ENCODE results near the gene PGRMC1. TPM values are rescaled to one million over a fixed set of nuclear protein-coding genes. Genes with fewer than 3 reads are reported as not detected.
"Not testable (repeated sequence)": the region's sequence is repeated elsewhere in the genome, so short reads cannot be mapped to it uniquely, and the experiment has no call there.

Gene PGRMC1
- total RNA-seq, 1 donor from 2014 or later = 21.9 TPM

DNA sequence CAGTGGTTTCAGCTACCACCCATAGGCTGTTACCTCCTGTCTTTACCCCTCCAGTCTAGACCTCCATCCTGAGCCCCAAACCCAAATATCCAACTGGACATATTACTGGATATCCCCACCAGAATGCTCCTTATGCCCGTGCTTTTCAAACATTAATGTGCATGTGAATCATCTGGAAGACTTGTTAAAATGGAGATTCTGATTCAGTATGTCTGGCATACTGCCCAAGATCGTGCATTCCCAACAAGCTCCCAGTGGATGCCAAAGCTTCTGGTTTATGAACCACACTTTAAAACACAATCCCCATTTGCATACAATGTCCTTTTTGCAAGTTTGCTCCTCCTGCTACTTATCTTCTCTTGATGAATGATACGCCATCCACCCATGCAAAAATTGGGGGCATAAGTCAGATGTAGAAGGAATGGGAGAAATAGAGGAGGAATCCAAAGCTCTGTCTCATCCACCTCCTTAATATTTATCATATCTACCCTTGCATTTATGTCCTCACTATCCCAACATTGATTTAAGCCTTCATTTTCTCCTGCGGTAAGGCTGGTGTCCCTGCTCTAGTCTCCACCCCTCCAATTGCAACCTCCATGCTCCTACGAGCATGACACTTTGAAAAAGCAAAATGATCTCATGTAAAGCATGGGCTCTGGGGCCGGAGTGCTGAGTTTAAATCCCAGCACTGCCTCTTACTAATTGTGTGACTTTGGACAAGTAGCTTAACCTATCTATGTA is 7.4 kb upstream of the PGRMC1 start:
- DNase-seq (ENCODE audit: missing footprints) (no peak), ATAC-seq (no peak)
- intact Hi-C loops (cut with DNase I) = no loop called here

DNA sequence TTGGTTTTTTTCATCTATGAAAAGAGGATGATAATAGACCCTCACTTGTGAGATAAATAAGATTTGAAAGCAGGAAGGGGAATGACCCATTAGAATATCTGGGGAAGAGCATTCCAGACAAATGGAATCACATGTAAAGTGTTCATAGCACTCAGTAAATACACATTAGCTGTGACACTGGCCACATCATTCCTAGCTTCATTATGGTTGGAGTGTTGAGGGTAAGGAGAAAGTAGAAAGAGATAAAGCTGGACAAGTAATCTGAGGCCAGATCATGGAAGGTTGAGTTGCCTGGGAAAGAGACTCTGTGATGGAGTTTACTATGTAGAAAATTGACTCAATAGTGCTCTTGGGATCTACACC is 6.9 kb upstream of the PGRMC1 start:
- intact Hi-C loops (cut with DNase I) = no loop called here
- DNase-seq (ENCODE audit: missing footprints) (no peak), ATAC-seq (no peak)

DNA sequence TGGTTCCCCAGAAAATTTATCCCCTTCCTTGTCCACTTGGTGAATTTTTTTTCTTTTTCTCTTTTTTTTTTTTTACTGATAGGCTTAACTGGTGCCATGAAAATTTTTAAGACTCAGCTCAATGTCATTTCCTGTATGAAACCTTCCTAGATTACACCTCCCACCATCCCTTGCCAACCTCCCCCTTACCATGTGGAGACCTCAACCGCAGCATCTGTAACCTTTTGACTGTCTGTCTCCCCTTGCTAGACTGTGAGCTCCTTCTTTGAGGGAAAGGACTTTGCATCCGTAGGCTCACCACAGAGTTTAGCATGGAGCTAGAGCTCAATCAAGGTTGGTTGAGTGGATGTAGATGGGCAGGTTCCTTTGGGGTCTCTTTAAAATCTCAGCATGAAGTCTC is 5.2 kb upstream of the PGRMC1 start:
- intact Hi-C loops (cut with DNase I) = no loop called here
- DNase-seq (ENCODE audit: missing footprints) (no peak), ATAC-seq (no peak)

DNA sequence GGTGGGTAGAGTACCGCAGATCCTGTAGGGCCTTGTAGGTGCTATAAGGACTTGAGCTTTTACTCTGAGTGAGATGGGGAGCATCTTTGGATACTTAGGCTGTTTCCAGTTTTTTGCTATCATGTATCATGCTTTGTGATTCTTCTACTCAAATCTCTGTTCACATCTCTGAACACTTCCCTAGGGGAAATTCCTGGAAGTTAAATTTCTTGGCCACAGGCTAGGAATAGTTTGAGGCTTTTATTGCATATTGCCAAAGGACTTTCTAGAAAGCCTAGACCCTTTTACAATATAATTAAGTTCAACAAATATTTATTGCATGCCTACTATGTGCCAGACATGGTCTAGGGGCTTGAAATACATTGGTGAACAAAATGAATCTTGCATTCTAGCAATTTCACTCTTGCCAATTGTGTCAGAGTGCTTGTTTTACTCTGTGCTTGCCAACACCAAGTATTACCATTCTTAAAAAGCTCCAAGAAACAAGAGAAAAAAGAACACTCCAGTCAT is 4.1 kb upstream of the PGRMC1 start:
- no peak for ATAC-seq

DNA sequence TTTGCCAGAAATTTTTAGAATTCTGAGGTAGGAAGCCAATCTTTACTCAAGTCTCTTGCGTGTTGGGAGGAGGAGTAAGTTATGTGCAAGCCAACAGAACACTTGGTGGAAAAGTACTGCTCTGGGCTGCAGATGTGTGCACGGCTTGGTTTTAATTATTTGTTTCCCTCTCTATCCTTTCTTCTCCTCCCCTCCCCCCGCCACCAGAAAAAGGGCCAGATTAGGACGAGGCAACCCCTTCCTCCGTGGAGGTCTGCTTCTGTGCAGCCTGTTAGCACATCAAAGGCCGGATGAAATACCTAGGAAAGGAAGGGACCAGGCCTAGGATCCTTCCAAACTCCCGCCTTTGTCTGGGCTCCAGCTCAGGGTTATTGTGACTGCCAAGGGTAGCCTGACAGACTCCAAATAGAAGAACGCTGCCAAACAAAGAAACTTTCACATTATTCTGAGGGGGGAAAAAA is 1.0 kb upstream of the PGRMC1 start:
- DNase-seq (ENCODE audit: missing footprints) (no peak), ATAC-seq (peak; percentile 46)
- intact Hi-C loops (cut with DNase I) = loop anchor here (5.0 kb wide), 1 partner anchor 232 kb away; the partner anchor contains the start of gene SLC25A5

More for the DNA sequence above, 4.1 kb upstream of the PGRMC1 start:
- no peak for DNase-seq (ENCODE audit: missing footprints)
- intact Hi-C loops (cut with DNase I) = no loop called here

DNA sequence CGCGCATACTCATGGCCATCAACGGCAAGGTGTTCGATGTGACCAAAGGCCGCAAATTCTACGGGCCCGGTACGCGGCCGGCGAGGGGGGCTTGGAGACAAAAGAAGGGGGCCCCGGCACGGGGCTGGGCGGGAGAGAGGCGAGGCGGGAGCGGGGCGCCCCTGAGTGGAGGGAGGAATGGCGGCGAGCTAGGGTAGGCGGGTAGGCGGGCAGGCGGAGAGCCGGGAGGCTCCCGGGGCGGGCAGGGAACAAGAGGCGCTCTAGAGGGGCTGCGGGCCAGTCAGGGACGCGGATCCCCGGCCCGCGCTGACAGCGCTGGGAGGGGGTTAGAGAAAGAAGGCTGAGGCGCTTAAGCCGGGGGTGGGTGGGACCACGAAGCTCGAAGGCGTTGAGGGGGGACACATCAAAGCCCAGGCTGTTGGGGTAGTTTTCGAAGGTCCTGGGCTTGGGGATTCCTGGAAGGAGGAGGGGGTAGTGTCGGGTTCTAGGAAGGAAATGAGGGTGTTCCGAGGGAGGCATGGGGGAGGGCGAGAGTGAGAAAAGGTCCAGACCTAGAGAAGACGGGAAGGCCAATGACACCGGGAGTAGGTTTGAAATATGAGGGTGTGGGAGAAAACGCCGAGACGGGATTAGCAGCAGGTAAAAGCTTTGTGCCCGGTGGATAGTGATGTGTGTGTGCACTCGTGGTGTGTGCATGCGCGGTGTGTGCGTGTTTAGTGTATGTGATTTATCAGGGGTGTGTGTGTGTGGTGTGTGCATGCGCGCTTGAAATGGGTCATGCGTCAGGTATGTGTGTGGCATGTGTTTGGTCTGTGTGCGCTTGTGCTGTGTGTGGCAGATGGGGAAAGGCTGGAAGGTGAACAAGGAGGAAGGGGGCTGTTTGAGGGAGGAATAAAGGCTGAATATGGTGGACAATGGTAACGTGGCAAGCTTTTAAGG is 807 bp downstream of the PGRMC1 start:
- intact Hi-C loops (cut with DNase I) = loop anchor here (5.0 kb wide), 1 partner anchor 230 kb away; the partner anchor contains the start of gene SLC25A5
- DNase-seq (ENCODE audit: missing footprints) (no peak), ATAC-seq (peak; percentile 54)

DNA sequence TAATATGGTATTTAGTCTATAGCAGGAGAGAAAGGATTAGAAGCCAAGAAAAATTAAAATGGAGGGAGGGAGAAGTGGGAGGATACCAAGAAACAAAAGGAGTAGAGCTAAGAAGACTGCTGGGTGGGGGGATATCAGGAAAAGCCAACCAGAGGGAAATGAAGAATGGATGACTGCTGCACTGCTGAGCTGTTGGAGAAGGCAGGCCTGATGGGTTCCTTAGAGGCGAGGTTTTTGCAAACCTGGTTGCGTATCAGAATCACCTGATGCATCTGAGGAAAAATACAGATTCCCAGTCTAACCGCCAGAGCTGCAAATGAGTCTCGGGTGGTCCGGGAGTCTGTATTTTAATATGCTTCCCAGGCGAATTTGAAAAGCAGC is 1.5 kb downstream of the PGRMC1 start:
- no peak for DNase-seq (ENCODE audit: missing footprints)
- ATAC-seq = no peak
- intact Hi-C loops (cut with DNase I) = loop anchor here (5.0 kb wide), 1 partner anchor 230 kb away; the partner anchor contains the start of gene SLC25A5

DNA sequence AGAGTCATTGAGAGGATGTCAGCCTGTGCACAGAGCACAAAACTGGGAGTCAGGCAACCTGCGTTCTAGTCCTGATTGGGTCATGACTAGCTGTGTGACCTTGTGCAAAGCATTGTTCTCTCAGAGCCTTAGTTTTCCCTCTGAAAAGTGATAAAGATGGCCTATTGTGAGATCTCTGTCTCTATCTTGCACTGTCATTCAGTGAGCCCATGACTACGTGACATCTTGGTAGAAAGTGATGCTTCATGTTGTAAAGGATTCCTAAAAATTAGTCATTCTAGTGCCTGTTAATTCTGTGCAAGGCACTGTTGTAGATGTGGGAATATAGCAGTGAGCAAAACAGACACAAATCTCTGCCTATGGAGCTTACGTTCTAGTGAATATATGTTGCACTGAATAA is 2.5 kb downstream of the PGRMC1 start:
- ATAC-seq = no peak
- no peak for DNase-seq (ENCODE audit: missing footprints)
- intact Hi-C loops (cut with DNase I) = loop anchor here (5.0 kb wide), 1 partner anchor 229 kb away; the partner anchor contains the start of gene SLC25A5

DNA sequence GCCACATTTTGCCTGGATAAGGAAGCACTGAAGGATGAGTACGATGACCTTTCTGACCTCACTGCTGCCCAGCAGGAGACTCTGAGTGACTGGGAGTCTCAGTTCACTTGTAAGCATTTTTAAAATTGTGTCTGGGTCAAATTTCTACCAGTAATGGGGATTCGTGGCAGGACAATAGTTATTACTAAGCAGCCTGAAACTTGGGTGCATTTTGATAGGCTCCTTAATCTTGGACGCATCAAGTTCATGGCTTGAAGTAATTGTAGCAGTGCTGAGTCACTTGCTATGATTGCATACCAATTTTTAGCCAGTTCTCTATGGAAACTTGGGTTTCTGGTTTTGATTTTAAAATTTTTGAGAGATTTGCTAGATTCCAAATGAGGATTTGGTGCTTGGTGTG is 4.3 kb downstream of the PGRMC1 start:
- no peak for ATAC-seq
- no peak for DNase-seq (ENCODE audit: missing footprints)
- intact Hi-C loops (cut with DNase I) = no loop called here

DNA sequence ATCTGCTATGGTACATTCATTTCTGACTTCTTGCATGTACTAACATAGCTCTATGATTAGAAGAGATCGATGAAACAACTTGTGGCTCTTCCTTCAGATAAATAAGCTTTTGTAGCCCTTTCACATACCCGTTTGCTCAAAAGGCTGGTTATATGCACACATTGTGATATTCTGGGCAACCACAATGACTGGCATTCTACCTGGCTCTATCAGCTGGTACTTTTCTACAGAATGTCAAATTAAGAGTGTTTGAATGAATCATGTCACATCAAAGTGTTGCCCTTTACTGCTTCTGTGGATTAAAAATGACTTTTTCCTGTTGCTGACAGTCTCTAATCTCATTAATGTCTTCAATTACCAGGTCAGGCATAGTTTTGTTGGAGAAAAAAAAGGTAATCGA is 11.6 kb downstream of the PGRMC1 start:
- DNase-seq (ENCODE audit: missing footprints) (no peak), ATAC-seq (no peak)
- intact Hi-C loops (cut with DNase I) = no loop called here

DNA sequence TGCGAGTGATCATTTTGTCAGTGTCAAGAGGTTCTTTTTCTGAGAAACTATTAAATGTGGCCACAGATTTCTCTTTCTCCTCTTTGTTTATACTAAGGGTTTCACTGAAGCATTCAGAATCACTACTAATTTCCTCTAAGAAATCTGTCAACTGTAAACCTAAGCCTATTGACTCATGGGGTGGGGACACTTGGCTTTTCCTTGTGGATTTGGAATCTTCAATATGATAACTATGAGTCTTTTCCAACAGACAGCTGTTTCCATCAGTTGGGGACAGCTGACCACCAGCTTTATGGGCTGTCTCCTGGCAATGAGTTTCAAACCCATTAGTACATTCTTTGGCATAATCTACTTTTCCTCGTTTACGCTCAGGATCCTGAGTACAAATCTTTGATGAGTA is 13.8 kb downstream of the PGRMC1 start:
- intact Hi-C loops (cut with DNase I) = no loop called here
- ATAC-seq (no peak), DNase-seq (ENCODE audit: missing footprints) (no peak)

DNA sequence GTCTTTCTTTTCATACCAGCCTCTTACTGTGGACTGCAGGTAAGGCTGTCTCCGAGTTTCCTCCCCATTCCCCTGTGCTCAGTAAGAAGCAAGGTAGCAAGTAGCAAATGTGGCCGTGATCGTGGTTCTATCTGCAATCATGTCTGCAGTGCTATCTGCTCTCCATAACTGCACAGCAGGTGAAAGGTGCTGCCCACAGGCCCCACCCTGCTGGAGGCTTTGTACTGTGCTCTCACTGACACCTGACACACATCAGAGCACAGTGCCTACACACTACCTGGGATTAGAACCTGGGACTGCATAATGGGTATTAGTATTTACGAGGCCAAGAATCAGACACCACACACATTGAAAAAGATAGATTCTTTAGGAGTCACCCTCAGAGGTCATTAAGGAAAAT is 15.3 kb downstream of the PGRMC1 start:
- intact Hi-C loops (cut with DNase I) = no loop called here
- no peak for DNase-seq (ENCODE audit: missing footprints)
- no peak for ATAC-seq

DNA sequence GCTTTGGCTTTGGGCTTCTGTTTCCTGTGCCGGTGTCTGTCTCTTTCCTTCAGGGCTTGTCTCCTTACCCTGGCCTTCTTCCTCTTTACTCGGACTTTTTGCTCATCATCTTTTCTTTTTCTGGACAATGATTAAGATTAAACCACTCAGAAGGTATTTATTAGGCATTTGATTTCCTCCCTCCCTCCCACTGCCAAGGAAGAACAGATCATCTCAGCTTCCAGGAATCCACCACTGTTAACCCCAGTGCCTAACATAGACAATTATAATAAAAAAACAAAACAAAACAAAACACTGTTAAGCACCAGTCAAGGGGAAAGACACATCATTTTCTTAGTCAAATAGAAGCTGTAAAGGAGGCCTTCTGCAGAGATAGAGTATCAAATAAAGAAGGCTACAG is 16.6 kb downstream of the PGRMC1 start:
- no peak for ATAC-seq
- intact Hi-C loops (cut with DNase I) = no loop called here
- DNase-seq (ENCODE audit: missing footprints) = no peak

DNA sequence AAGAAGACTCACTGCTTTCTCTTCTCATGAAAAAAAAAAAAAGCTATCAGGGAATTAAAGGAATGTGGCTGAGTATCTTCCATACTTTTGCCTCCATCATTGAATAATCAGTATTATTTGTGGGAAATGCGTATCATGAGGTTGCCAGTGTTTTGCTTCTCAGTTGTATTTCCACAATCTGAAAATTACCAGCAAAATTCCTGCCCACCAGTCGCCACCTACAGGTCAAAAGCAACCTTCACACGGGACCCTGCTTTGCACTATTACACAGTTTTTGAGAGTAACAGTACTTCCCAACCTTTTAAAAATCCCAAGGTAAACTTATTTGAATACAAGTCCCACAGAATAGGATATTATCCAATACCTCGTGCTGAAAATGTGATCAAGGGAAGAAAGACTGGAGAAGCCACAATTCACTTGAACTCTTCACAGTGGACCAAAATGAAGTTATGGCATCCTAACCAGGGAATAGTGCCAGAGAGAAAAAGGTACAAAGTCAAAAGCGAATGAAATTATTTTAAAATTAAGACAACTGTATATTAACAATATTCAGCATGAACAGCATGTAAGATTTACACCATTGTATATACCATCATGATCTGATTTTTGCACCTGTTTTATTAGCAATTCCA is 30.4 kb downstream of the PGRMC1 start:
- ATAC-seq (no peak), DNase-seq (ENCODE audit: missing footprints) (no peak)
- intact Hi-C loops (cut with DNase I) = loop anchor here (5.0 kb wide), 1 partner anchor 149 kb away; no protein-coding TSS in a partner anchor

DNA sequence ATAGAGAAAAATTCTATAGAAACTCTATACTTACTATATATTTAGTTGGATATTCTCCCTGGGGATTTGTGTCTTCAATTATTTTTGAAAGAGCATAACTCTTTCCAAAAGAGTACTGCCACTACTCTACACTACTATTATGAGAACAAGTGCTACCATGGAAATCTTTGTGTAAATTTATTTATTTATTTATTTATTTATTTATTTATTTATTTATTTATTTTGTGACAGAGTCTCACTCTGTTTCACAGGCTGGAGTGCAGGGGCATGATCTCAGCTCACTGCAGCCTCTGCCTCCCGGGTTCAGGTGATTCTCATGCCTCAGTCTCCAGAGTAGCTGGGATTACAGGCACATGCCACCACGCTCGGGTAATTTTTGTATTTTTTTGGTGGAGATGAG is 31.0 kb downstream of the PGRMC1 start:
- not testable (repeated sequence) for DNase-seq (ENCODE audit: missing footprints); ATAC-seq
- intact Hi-C loops (cut with DNase I) = loop anchor here (5.0 kb wide), 1 partner anchor 150 kb away; no protein-coding TSS in a partner anchor

DNA sequence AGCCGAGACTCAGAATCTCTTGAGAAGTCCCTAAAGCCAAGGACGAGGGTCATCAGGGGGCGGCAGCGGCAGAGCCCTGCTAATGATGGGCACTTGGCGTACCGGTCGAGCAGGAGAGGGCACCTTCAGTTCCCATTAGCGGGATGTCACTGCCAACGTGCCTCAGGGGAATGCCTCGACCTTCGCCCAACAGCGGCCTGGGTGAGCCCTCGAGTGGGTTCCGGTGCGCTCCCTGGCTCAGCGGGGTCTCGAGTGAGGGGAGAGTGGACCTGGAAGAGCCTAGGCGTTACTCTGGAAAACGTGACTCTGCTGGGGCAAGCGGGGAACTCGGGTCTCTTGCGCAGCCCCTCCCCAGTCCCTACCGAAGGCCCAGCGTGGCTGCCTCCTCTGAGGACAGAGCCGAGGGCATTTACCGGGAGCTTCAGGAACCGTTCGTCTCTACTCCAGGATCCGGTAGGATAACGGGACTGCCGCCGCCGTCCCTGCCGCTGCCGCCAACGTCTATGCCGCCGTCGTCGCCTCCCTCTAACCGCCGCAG is 36.9 kb downstream of the PGRMC1 start:
- ATAC-seq = no peak
- intact Hi-C loops (cut with DNase I) = no loop called here

DNA sequence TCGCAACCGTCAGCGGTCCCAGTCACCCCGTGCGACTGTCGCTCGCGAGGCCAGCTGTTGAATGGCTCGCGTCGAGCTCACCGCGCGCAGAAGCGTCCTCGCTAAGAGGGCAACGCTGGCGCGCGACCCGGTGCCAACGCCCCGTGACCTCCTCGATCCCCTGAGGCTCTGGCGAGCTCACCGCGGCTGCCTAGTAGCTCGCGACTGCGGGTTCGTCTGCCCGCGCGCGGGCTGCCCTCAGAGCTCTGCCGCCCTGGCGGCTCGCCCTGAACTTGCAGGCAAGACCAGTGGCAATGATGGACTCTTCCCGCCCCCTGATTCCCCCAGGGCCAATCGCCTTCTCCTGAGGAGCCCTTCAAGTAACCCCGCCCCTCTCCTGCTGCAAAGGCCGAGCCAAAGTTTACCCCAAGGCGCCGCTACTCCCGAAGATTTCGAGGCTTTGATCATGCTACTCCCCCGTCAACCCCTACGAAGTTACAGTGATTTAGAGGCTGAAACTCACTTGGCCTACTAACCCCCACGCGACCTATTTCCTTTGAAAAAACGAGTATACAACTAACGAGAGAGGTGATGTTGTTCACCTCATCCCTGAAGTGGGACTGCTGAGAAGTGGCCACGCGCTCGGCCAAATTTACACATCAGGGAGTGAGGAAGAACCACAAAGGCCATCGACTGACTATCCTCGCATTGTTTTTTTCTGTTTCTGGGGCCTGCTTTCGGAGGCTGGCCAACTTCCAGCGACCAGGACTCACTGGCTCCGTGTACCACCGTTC is 37.5 kb downstream of the PGRMC1 start:
- intact Hi-C loops (cut with DNase I) = no loop called here
- DNase-seq (ENCODE audit: missing footprints) = peak; percentile 60
- peak; percentile 59 for ATAC-seq

More for the DNA sequence above, 36.9 kb downstream of the PGRMC1 start:
- DNase-seq (ENCODE audit: missing footprints) = no peak

DNA sequence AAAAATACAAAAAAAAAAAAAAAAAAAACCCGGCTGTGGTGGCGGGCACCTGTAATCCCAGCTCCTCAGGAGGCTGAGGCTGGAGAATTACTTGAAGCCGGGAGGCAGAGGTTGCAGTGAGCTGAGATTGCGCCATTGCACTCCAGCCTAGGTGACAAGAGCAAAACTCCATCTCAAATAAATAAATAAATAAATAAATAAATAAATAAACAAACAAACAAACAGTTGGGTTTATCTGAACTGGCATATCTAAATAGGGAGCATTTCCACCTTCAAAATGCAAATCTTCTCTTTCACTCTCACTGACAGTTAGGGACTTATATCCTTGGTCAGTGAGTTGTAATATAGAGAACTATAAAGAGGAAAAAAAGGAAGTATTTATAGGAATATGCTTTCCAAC is 46.3 kb downstream of the PGRMC1 start:
- ATAC-seq; intact Hi-C loops (cut with DNase I); DNase-seq (ENCODE audit: missing footprints): not testable (repeated sequence)

Measured in Right ventricle myocardium inferior (tissue), 1 donor.